Coronary artery (tissue), 2 donors: Measurements from ENCODE around the gene ANKS1A.

ENCODE experiments used
- DNase-seq: peaks from one replicate; pipeline ENCODE4 v3.0.0-alpha.2; 2017; ENCODE audit warnings: low spot score
- H3K27ac ChIP-seq, 2 donors: fragments of 200-600 bp; sonication (generic); one replicate each; pipeline ENCODE4 v1.5.1; 2016 to 2019
- H3K4me3 ChIP-seq: fragments of 200-600 bp; sonication (generic); 2 replicates; pipeline ENCODE4 v1.5.1; 2016; ENCODE audit warnings: mild to moderate bottlenecking, moderate library complexity
- CTCF ChIP-seq: fragments of 200-600 bp; sonication (generic); IDR thresholded peaks from one replicate; pipeline ENCODE4 v1.5.1; 2019; ENCODE audit warnings: antibody characterized with exemption

Gene ANKS1A

GRCh38 chr6:34941421-34941820 is 52.4 kb downstream of the ANKS1A start:
- TF ChIP-seq CTCF = no peak
- H3K27ac ChIP-seq = no peak overlapping the region

GRCh38 chr6:34945317-34945716 is 56.3 kb downstream of the ANKS1A start:
- TF ChIP-seq CTCF = no peak
- no peak for DNase-seq
- Histone ChIP-seq H3K4me3 (no peak overlapping the region), H3K27ac (no peak overlapping the region)

More at GRCh38 chr6:34941421-34941820, 52.4 kb downstream of the ANKS1A start:
- no peak for DNase-seq
- H3K4me3 ChIP-seq = no peak overlapping the region

GRCh38 chr6:34947561-34947960 is 58.5 kb downstream of the ANKS1A start:
- H3K4me3 ChIP-seq = no peak overlapping the region
- TF ChIP-seq CTCF = no peak
- H3K27ac ChIP-seq = no peak overlapping the region
- no peak for DNase-seq

- no peak for TF ChIP-seq CTCF
- no peak for DNase-seq
- Histone ChIP-seq H3K27ac (no peak overlapping the region), H3K4me3 (no peak overlapping the region)
Observed at GRCh38 chr6:34949636-34950035, 60.6 kb downstream of the ANKS1A start.

GRCh38 chr6:34950849-34951248 is 61.8 kb downstream of the ANKS1A start:
- DNase-seq = no peak
- no peak for TF ChIP-seq CTCF
- no peak overlapping the region for H3K4me3 ChIP-seq
- H3K27ac ChIP-seq = no peak overlapping the region

GRCh38 chr6:34951731-34952130 is 62.7 kb downstream of the ANKS1A start:
- DNase-seq = no peak
- Histone ChIP-seq H3K27ac (no peak overlapping the region), H3K4me3 (no peak overlapping the region)
- TF ChIP-seq CTCF = no peak

GRCh38 chr6:34953061-34954025 is 64.3 kb downstream of the ANKS1A start:
- Histone ChIP-seq H3K4me3 (no peak overlapping the region), H3K27ac (no peak overlapping the region)
- DNase-seq = no peak
- TF ChIP-seq CTCF = no peak
